Measurements from ENCODE around the gene STX18.

STX18 gene

GRCh38 chr4:4377191-4377590 is 164.7 kb downstream of the STX18 start:
- TF ChIP-seq CTCF (IDR thresholded peaks at IDR 0.05; ENCODE audit: low read depth, low read length, missing control alignments): no peak
- DNase-seq (ENCODE audit: low read depth): no peak
- no peak overlapping the region for H3K4me3 ChIP-seq (ENCODE audit: low read depth, low read length)

GRCh38 chr4:4376074-4376473 is 165.8 kb downstream of the STX18 start:
- H3K4me3 ChIP-seq (ENCODE audit: low read depth, low read length): no peak overlapping the region
- no peak for DNase-seq (ENCODE audit: low read depth)

GRCh38 chr4:4374388-4375098 is 167.3 kb downstream of the STX18 start:
- H3K4me3 ChIP-seq (ENCODE audit: low read depth, low read length): no peak overlapping the region
- DNase-seq (ENCODE audit: low read depth): no peak
- no peak for TF ChIP-seq CTCF (IDR thresholded peaks at IDR 0.05; ENCODE audit: low read depth, low read length, missing control alignments)

More at GRCh38 chr4:4376074-4376473, 165.8 kb downstream of the STX18 start:
- TF ChIP-seq CTCF (IDR thresholded peaks at IDR 0.05; ENCODE audit: low read depth, low read length, missing control alignments): no peak
